ENCODE results near the gene HLA-B.

- TF ChIP-seq, protein P1, sequence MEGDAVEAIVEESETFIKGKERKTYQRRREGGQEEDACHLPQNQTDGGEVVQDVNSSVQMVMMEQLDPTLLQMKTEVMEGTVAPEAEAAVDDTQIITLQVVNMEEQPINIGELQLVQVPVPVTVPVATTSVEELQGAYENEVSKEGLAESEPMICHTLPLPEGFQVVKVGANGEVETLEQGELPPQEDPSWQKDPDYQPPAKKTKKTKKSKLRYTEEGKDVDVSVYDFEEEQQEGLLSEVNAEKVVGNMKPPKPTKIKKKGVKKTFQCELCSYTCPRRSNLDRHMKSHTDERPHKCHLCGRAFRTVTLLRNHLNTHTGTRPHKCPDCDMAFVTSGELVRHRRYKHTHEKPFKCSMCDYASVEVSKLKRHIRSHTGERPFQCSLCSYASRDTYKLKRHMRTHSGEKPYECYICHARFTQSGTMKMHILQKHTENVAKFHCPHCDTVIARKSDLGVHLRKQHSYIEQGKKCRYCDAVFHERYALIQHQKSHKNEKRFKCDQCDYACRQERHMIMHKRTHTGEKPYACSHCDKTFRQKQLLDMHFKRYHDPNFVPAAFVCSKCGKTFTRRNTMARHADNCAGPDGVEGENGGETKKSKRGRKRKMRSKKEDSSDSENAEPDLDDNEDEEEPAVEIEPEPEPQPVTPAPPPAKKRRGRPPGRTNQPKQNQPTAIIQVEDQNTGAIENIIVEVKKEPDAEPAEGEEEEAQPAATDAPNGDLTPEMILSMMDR (IDR thresholded peaks at IDR 0.05), result no peak
- TF ChIP-seq EP300 (IDR thresholded peaks at IDR 0.05), result no peak
Measured at GRCh38 chr6:31393932-31394331, 37.0 kb upstream of the HLA-B start.
